Tibial artery (tissue), 4 donors: ENCODE data around the gene C1QTNF3.
"Not testable (repeated sequence)": the region's sequence is repeated elsewhere in the genome, so short reads cannot be mapped to it uniquely, and the experiment has no call there.

ENCODE experiments used
- DNase-seq, 2 donors: peaks; one replicate each; pipeline ENCODE4 v3.0.0-alpha.2; 2019
- H3K27ac ChIP-seq, 2 donors: fragments of 200-600 bp; sonication (generic) in 1 of 2; 1 replicate in 1 of 2; 2 replicates in 1 of 2; pipeline ENCODE4 v1.5.1; 2018 to 2019; ENCODE audit warnings: mild to moderate bottlenecking in 1 of 2
- H3K27me3 ChIP-seq, 2 donors: fragments of 200-600 bp; sonication (generic) in 1 of 2; one replicate each; pipeline versions ENCODE4 v1.5.1 to v1.6.0; 2016 to 2019
- H3K36me3 ChIP-seq, 3 donors: fragments of 200-600 bp; sonication (generic) in 2 of 3; one replicate each; pipeline ENCODE4 v1.5.1; 2016 to 2019; ENCODE audit warnings: mild to moderate bottlenecking in 2 of 3
- H3K4me1 ChIP-seq, 4 donors: fragments of 200-600 bp; sonication (generic) in 2 of 4; 1 replicate in 3 of 4; 2 replicates in 1 of 4; pipeline ENCODE4 v1.5.1; 2016 to 2019
- H3K4me3 ChIP-seq, 2 donors: fragments of 200-600 bp; sonication (generic) in 1 of 2; 1 replicate in 1 of 2; 2 replicates in 1 of 2; pipeline ENCODE4 v1.5.1; 2018 to 2019; ENCODE audit warnings: mild to moderate bottlenecking in 2 of 2
- H3K9me3 ChIP-seq, 3 donors: fragments of 200-600 bp; sonication (generic) in 1 of 3; one replicate each; pipeline ENCODE4 v1.5.1; 2016 to 2019
- CTCF ChIP-seq, 2 experiments: fragments of 200-600 bp in 1 of 2; fragments of 450-650 bp in 1 of 2; IDR thresholded peaks; one replicate each; pipeline ENCODE4 v1.5.1; 2017 to 2019; ENCODE audit warnings: antibody characterized with exemption in 2 of 2, mild to moderate bottlenecking in 1 of 2, moderate library complexity in 1 of 2
- intact Hi-C: fragments of 100-400 bp; cut with DNase I; formaldehyde crosslinking; loops from one replicate; pipeline ENCODE4 v1.15.0; 2023; ENCODE audit warnings: low total_unique reads

Gene C1QTNF3

GRCh38 chr5:34031117-34031516 lies 11.9 kb downstream of the C1QTNF3 start:
- Histone ChIP-seq H3K4me3 (no peak overlapping the region), H3K9me3 (no peaks in the 10 kb centered on the region), H3K4me1 (no peaks in the 10 kb centered on the region), H3K27ac (no peak overlapping the region), H3K36me3 (peaks cover 0 to 26% (median 8%) of the 10 kb centered on the region in 3 donors), H3K27me3 (no peaks in the 10 kb centered on the region)
- no peak for TF ChIP-seq CTCF (IDR thresholded peaks at IDR 0.05)
- intact Hi-C loops: no loop called here
- no peak for DNase-seq

- H3K36me3 ChIP-seq: peaks cover 0 to 26% (median 8%) of the 10 kb centered on the region in 3 donors
- H3K4me3 ChIP-seq, DNase-seq, H3K4me1 ChIP-seq, H3K27me3 ChIP-seq, intact Hi-C loops, H3K27ac ChIP-seq, H3K9me3 ChIP-seq: not testable (repeated sequence)
These were observed 12.4 kb downstream of the C1QTNF3 start for GRCh38 chr5:34030585-34030984.

GRCh38 chr5:34030048-34030447 lies 13.0 kb downstream of the C1QTNF3 start:
- Histone ChIP-seq H3K4me3 (no peak overlapping the region), H3K4me1 (no peaks in the 10 kb centered on the region), H3K9me3 (no peaks in the 10 kb centered on the region), H3K27ac (no peak overlapping the region), H3K27me3 (no peaks in the 10 kb centered on the region), H3K36me3 (peaks cover 0 to 21% (median 2%) of the 10 kb centered on the region in 3 donors)
- DNase-seq: no peak
- TF ChIP-seq CTCF (IDR thresholded peaks at IDR 0.05): no peak
- intact Hi-C loops: no loop called here

- H3K27me3 ChIP-seq: no peaks in the 10 kb centered on the region
- DNase-seq: no peak
- no peaks in the 10 kb centered on the region for H3K4me1 ChIP-seq
- no peaks in the 10 kb centered on the region for H3K9me3 ChIP-seq
- peaks cover 0 to 21% (median 0%) of the 10 kb centered on the region in 3 donors for H3K36me3 ChIP-seq
- no peak overlapping the region for H3K4me3 ChIP-seq
- intact Hi-C loops: no loop called here
- no peak overlapping the region for H3K27ac ChIP-seq
- TF ChIP-seq CTCF (IDR thresholded peaks at IDR 0.05): no peak
These were observed 14.7 kb downstream of the C1QTNF3 start for GRCh38 chr5:34028349-34028748.

- DNase-seq: no peak
- Histone ChIP-seq H3K4me1 (no peaks in the 10 kb centered on the region), H3K9me3 (no peaks in the 10 kb centered on the region), H3K27me3 (no peaks in the 10 kb centered on the region), H3K36me3 (peaks cover 0 to 23% (median 0%) of the 10 kb centered on the region in 3 donors), H3K27ac (no peak overlapping the region), H3K4me3 (no peak overlapping the region)
- no peak for TF ChIP-seq CTCF (IDR thresholded peaks at IDR 0.05)
- intact Hi-C loops: no loop called here
These were observed 16.8 kb downstream of the C1QTNF3 start for GRCh38 chr5:34026089-34026761.

GRCh38 chr5:34022121-34022705 lies 20.8 kb downstream of the C1QTNF3 start:
- no peak for TF ChIP-seq CTCF (IDR thresholded peaks at IDR 0.05)
- no peaks in the 10 kb centered on the region for H3K4me1 ChIP-seq
- DNase-seq: no peak
- H3K9me3 ChIP-seq: no peaks in the 10 kb centered on the region
- intact Hi-C loops: no loop called here
- H3K27me3 ChIP-seq: no peaks in the 10 kb centered on the region
- no peak overlapping the region for H3K4me3 ChIP-seq
- peaks cover 0 to 30% (median 7%) of the 10 kb centered on the region in 3 donors for H3K36me3 ChIP-seq
- H3K27ac ChIP-seq: no peak overlapping the region
